HepG2 (cell line): ENCODE results near the gene ARFGEF3. TPM values are rescaled to one million over a fixed set of nuclear protein-coding genes. Genes with fewer than 3 reads are reported as not detected.
A peak's percentile ranks its signal among the peaks of the same experiment; 100 is the strongest.

Source experiments
- GLI4 ChIP-seq: sonication (generic); formaldehyde crosslinking; IDR thresholded peaks from 2 replicates; pipeline ENCODE4 v1.5.1; 2020; ENCODE audit warnings: missing genetic modification reagents, mild to moderate bottlenecking, moderate library complexity, borderline replicate concordance
- KDM4B ChIP-seq: sonication (generic); formaldehyde crosslinking; IDR thresholded peaks from 2 replicates; pipeline ENCODE4 v1.4.0; 2020; ENCODE audit warnings: missing genetic modification reagents
- KMT2B ChIP-seq: IDR thresholded peaks from 2 replicates; pipeline ENCODE4 v1.6.1; 2016; ENCODE audit warnings: missing genetic modification reagents, missing compliant biosample characterization
- LCORL ChIP-seq, 2 experiments: fragments of 450-650 bp in 1 of 2; sonication (generic) in 1 of 2; formaldehyde crosslinking in 1 of 2; IDR thresholded peaks; 2 replicates each; pipeline versions ENCODE4 v1.5.0 to v1.6.1; 2017 to 2020; ENCODE audit warnings: antibody characterized with exemption in 1 of 2, missing genetic modification reagents in 1 of 2
- MTA1 ChIP-seq: sonication (generic); formaldehyde crosslinking; IDR thresholded peaks from 2 replicates; pipeline ENCODE4 v1.4.0; 2020; ENCODE audit warnings: missing genetic modification reagents, mild to moderate bottlenecking, borderline replicate concordance
- MXI1 ChIP-seq: IDR thresholded peaks from 3 replicates; pipeline ENCODE4 v1.6.1; 2012; ENCODE audit warnings: low read depth, low read length, inconsistent platforms, borderline replicate concordance
- NR2F6 ChIP-seq, 2 experiments: IDR thresholded peaks; 2 replicates each; pipeline ENCODE4 v1.6.1; 2016; ENCODE audit warnings: antibody characterized with exemption in 1 of 2, mild to moderate bottlenecking in 1 of 2
- RFX5 ChIP-seq: IDR thresholded peaks from 2 replicates; pipeline ENCODE4 v1.6.1; 2011; ENCODE audit warnings: low read depth, low read length, improper control_type of control experiment
- TBP ChIP-seq: sonication (generic); formaldehyde crosslinking; IDR thresholded peaks from 2 replicates; pipeline ENCODE4 v1.5.0; 2020; ENCODE audit warnings: missing genetic modification reagents
- TFAP4 ChIP-seq: sonication (generic); IDR thresholded peaks from 2 replicates; pipeline ENCODE4 v1.6.1; 2016; ENCODE audit warnings: low read depth, borderline replicate concordance
- U2AF2 ChIP-seq: fragments of 200-400 bp; formaldehyde crosslinking; IDR thresholded peaks from 2 replicates; pipeline ENCODE4 v1.6.1; 2017; ENCODE audit warnings: low read depth, mild to moderate bottlenecking, low read length
- ZBTB37 ChIP-seq: sonication (generic); formaldehyde crosslinking; IDR thresholded peaks from 2 replicates; pipeline ENCODE4 v1.4.0; 2020; ENCODE audit warnings: mild to moderate bottlenecking, missing genetic modification reagents
- ZNF253 ChIP-seq: sonication (generic); formaldehyde crosslinking; IDR thresholded peaks from 2 replicates; pipeline ENCODE4 v1.8.0; 2022; ENCODE audit warnings: mild to moderate bottlenecking, missing genetic modification reagents, borderline replicate concordance
- ZNF260 ChIP-seq: sonication (generic); formaldehyde crosslinking; IDR thresholded peaks from 2 replicates; pipeline ENCODE4 v1.4.0; 2020; ENCODE audit warnings: missing genetic modification reagents, low read depth, mild to moderate bottlenecking, borderline replicate concordance
- ZNF326 ChIP-seq: sonication (generic); formaldehyde crosslinking; IDR thresholded peaks from 2 replicates; pipeline ENCODE4 v1.4.0; 2020; ENCODE audit warnings: missing genetic modification reagents, borderline replicate concordance
- ZNF441 ChIP-seq: sonication (generic); formaldehyde crosslinking; IDR thresholded peaks from 2 replicates; pipeline ENCODE4 v1.7.0; 2021; ENCODE audit warnings: missing genetic modification reagents, borderline replicate concordance
- ZNF558 ChIP-seq: sonication (generic); formaldehyde crosslinking; IDR thresholded peaks from 2 replicates; pipeline ENCODE4 v1.9.0; 2022; ENCODE audit warnings: mild to moderate bottlenecking, missing genetic modification reagents, borderline replicate concordance
- ZNF800 ChIP-seq: sonication (generic); formaldehyde crosslinking; IDR thresholded peaks from 2 replicates; pipeline ENCODE4 v1.4.0; 2020; ENCODE audit warnings: missing genetic modification reagents
- ZSCAN30 ChIP-seq: sonication (generic); formaldehyde crosslinking; IDR thresholded peaks from 2 replicates; pipeline ENCODE4 v1.5.0; 2020; ENCODE audit warnings: mild to moderate bottlenecking, missing genetic modification reagents
- polyA plus RNA-seq, 8 experiments: library from polyadenylated mRNA; depleted of rRNA in 3 of 8; stranded (reverse) in 7 of 8; unstranded in 1 of 8; fragments of >200 nt; fragmentation: Illumina TruSeq in 4 of 8; extraction: Trizol in 4 of 8; gene quantifications; 2 replicates each; pipeline versions ENCODE4 v1.2.1 to v1.2.3, GENCODE V29; 2011 to 2016; ENCODE audit warnings: low read depth in 4 of 8, missing spikeins in 1 of 8, mixed read lengths in 1 of 8; ENCODE audit not compliant: insufficient read depth in 1 of 8
- total RNA-seq, 5 experiments: library from RNA; depleted of rRNA; stranded (reverse); fragments of >200 nt; fragmentation: Illumina TruSeq; extraction: Trizol; gene quantifications; 2 replicates each; pipeline ENCODE4 v1.2.3, GENCODE V29; 2016; ENCODE audit warnings: low read depth in 1 of 5
- TF ChIP-seq, protein P1 (sequence below): sonication (generic); formaldehyde crosslinking; IDR thresholded peaks from 2 replicates; pipeline ENCODE4 v1.8.0; 2022; ENCODE audit warnings: mild to moderate bottlenecking, missing genetic modification reagents; ENCODE audit not compliant: insufficient replicate concordance
- TF ChIP-seq, protein P2 (sequence below): sonication (generic); formaldehyde crosslinking; IDR thresholded peaks from 2 replicates; pipeline ENCODE4 v1.4.0; 2020; ENCODE audit warnings: missing genetic modification reagents, borderline replicate concordance

Gene ARFGEF3
- total and polyA plus RNA-seq, 2 of the 13 experiments (the other 11 are each of a cell fraction or from before 2014, with no cell fraction given), result 0.60 to 2.6 TPM

DNA sequence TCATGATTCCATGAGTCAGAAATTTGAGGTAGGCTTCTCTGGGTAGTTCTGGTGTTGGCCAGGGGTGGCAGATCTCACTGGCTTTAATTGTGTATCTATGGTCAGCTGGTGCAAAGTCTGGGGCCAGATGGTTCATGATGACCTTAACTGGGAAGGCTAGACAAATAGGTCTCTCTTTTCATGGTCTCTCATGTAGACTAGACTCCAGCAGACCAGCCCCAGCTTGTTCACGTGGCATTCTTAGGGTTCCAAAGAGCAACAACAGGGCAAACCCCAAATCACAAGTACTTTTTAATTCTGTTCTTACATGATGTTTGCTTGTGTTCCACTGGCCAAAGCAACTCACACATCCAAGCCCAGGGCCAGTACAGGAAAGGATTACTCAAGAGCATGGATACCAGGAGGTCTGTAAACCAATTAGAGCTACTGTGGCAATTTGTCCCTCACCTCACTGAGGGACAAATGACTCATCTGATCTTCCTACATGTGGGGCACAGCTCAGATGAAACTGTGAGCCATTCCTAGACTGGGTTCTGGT is 136.1 kb downstream of the ARFGEF3 start (continued):
- TF ChIP-seq, protein P1, sequence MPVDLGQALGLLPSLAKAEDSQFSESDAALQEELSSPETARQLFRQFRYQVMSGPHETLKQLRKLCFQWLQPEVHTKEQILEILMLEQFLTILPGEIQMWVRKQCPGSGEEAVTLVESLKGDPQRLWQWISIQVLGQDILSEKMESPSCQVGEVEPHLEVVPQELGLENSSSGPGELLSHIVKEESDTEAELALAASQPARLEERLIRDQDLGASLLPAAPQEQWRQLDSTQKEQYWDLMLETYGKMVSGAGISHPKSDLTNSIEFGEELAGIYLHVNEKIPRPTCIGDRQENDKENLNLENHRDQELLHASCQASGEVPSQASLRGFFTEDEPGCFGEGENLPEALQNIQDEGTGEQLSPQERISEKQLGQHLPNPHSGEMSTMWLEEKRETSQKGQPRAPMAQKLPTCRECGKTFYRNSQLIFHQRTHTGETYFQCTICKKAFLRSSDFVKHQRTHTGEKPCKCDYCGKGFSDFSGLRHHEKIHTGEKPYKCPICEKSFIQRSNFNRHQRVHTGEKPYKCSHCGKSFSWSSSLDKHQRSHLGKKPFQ (CRISPR knock-in tag), result peak; percentile 46
- TF ChIP-seq MTA1 (CRISPR knock-in tag), result no peak
- TF ChIP-seq ZNF441 (CRISPR knock-in tag), result no peak
- TF ChIP-seq, protein P2, sequence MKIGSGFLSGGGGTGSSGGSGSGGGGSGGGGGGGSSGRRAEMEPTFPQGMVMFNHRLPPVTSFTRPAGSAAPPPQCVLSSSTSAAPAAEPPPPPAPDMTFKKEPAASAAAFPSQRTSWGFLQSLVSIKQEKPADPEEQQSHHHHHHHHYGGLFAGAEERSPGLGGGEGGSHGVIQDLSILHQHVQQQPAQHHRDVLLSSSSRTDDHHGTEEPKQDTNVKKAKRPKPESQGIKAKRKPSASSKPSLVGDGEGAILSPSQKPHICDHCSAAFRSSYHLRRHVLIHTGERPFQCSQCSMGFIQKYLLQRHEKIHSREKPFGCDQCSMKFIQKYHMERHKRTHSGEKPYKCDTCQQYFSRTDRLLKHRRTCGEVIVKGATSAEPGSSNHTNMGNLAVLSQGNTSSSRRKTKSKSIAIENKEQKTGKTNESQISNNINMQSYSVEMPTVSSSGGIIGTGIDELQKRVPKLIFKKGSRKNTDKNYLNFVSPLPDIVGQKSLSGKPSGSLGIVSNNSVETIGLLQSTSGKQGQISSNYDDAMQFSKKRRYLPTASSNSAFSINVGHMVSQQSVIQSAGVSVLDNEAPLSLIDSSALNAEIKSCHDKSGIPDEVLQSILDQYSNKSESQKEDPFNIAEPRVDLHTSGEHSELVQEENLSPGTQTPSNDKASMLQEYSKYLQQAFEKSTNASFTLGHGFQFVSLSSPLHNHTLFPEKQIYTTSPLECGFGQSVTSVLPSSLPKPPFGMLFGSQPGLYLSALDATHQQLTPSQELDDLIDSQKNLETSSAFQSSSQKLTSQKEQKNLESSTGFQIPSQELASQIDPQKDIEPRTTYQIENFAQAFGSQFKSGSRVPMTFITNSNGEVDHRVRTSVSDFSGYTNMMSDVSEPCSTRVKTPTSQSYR (CRISPR knock-in tag), result no peak
- no peak for TF ChIP-seq KMT2B (CRISPR knock-in tag)
- no peak for TF ChIP-seq ZNF558
- no peak for TF ChIP-seq ZNF253
- no peak for TF ChIP-seq LCORL (IDR thresholded peaks at IDR 0.05)
- TF ChIP-seq LCORL (CRISPR knock-in tag; IDR thresholded peaks at IDR 0.05), result no peak
- no peak for TF ChIP-seq TBP (CRISPR knock-in tag)
- TF ChIP-seq TFAP4, result peak; percentile 73; the same call in 1 of the 2 replicates
- TF ChIP-seq RFX5, result no peak
- no peak for TF ChIP-seq KDM4B
- no peak for TF ChIP-seq ZNF326
- TF ChIP-seq MXI1, result no peak
- no peak for TF ChIP-seq ZSCAN30
- TF ChIP-seq U2AF2, result no peak
- peak; percentile 25; the same call in 1 of the 2 replicates for TF ChIP-seq NR2F6 (IDR thresholded peaks at IDR 0.05)
- no peak for TF ChIP-seq NR2F6 (CRISPR knock-in tag; IDR thresholded peaks at IDR 0.05)
- 0 out of 2 replicates have a peak, but pooled peaks have one; percentile 53 for TF ChIP-seq ZBTB37 (CRISPR knock-in tag)
- no peak for TF ChIP-seq ZNF800 (CRISPR knock-in tag)
- no peak for TF ChIP-seq GLI4 (CRISPR knock-in tag)
- TF ChIP-seq ZNF260 (CRISPR knock-in tag), result no peak
